K562 (cell line): ENCODE data around the gene TBC1D17. TPM values are rescaled to one million over a fixed set of nuclear protein-coding genes. Genes with fewer than 3 reads are reported as not detected.

ENCODE experiments used
- BMI1 ChIP-seq: fragments of 150-350 bp; IDR thresholded peaks from 2 replicates; pipeline ENCODE4 v1.6.1; 2014; ENCODE audit warnings: low read length
- CTBP1 ChIP-seq: fragments of 450-650 bp; IDR thresholded peaks from 2 replicates; pipeline ENCODE4 v1.6.1; 2016; ENCODE audit warnings: borderline replicate concordance
- FOXA3 ChIP-seq, 2 experiments: fragments of 450-650 bp in 1 of 2; sonication (generic) in 1 of 2; formaldehyde crosslinking; IDR thresholded peaks in 1 of 2; conservative IDR thresholded peaks in 1 of 2; 2 replicates each; pipeline versions ENCODE4 v1.4.0 to v1.8.0; 2020 to 2022; ENCODE audit warnings: mild to moderate bottlenecking in 2 of 2, missing genetic modification reagents in 1 of 2
- FOXK1 ChIP-seq: sonication (generic); formaldehyde crosslinking; IDR thresholded peaks from 2 replicates; pipeline ENCODE4 v1.8.0; 2022; ENCODE audit warnings: missing genetic modification reagents, mild to moderate bottlenecking, borderline replicate concordance
- FOXM1 ChIP-seq, 2 experiments: fragments of 450-650 bp in 1 of 2; sonication (generic) in 1 of 2; formaldehyde crosslinking in 1 of 2; IDR thresholded peaks; 2 replicates each; pipeline versions ENCODE4 v1.6.1 to v1.9.0; 2017 to 2022; ENCODE audit warnings: low read depth in 2 of 2, mild to moderate bottlenecking in 2 of 2, missing genetic modification reagents in 1 of 2, moderate library complexity in 1 of 2
- HDAC3 ChIP-seq: fragments of 450-650 bp; IDR thresholded peaks from 2 replicates; pipeline ENCODE4 v1.6.1; 2018; ENCODE audit warnings: borderline replicate concordance, mild to moderate bottlenecking, moderate library complexity; ENCODE audit not compliant: partially characterized antibody
- HSF4 ChIP-seq: fragments of 250-450 bp; sonication (Bioruptor Pico); IDR thresholded peaks from 2 replicates; pipeline ENCODE4 v2.1.2; 2022; ENCODE audit warnings: mild to moderate bottlenecking, moderate library complexity, borderline replicate concordance
- MTA3 ChIP-seq: fragments of 450-650 bp; formaldehyde crosslinking; IDR thresholded peaks from 2 replicates; pipeline ENCODE4 v1.6.1; 2017; ENCODE audit warnings: mild to moderate bottlenecking, borderline replicate concordance
- MXD1 ChIP-seq: fragments of 250-450 bp; sonication (Bioruptor Pico); IDR thresholded peaks from 2 replicates; pipeline ENCODE4 v1.8.0; 2021; ENCODE audit warnings: borderline replicate concordance, mild to moderate bottlenecking, moderate library complexity; ENCODE audit not compliant: poor library complexity, severe bottlenecking
- MXI1 ChIP-seq: IDR thresholded peaks from 2 replicates; pipeline ENCODE4 v1.6.1; 2011; ENCODE audit warnings: low read depth, mild to moderate bottlenecking, improper control_type of control experiment, low read length
- NRF1 ChIP-seq, 2 experiments: fragments of 450-650 bp; IDR thresholded peaks in 1 of 2; conservative IDR thresholded peaks in 1 of 2; 2 replicates each; pipeline ENCODE4 v1.6.1; 2014; ENCODE audit warnings: mild to moderate bottlenecking in 2 of 2
- POLR2AphosphoS5 ChIP-seq: IDR thresholded peaks from 2 replicates; pipeline ENCODE4 v1.6.1; 2011; ENCODE audit warnings: mild to moderate bottlenecking, low read depth, low read length, moderate library complexity; ENCODE audit not compliant: control insufficient read depth, insufficient read depth
- POU5F1 ChIP-seq: fragments of 150-350 bp; IDR thresholded peaks from 2 replicates; pipeline ENCODE4 v1.6.1; 2014; ENCODE audit warnings: borderline replicate concordance, low read length, low read depth, mild to moderate bottlenecking; ENCODE audit not compliant: partially characterized antibody
- SAFB2 ChIP-seq: fragments of 200-400 bp; formaldehyde crosslinking; IDR thresholded peaks from 2 replicates; pipeline ENCODE4 v1.6.1; 2018; ENCODE audit warnings: borderline replicate concordance, low read length, low read depth, moderate library complexity; ENCODE audit not compliant: severe bottlenecking
- SRF ChIP-seq, 2 experiments: fragments of 250-450, 450-650 bp in 1 of 2; sonication (Bioruptor Pico) in 1 of 2; sonication (generic) in 1 of 2; formaldehyde crosslinking; IDR thresholded peaks; 2 replicates each; pipeline versions ENCODE4 v1.5.0 to v1.5.1; 2020 to 2022; ENCODE audit warnings: mild to moderate bottlenecking in 1 of 2, missing genetic modification reagents in 1 of 2
- TCFL5 ChIP-seq: fragments of 250-450 bp; sonication (Bioruptor Pico); conservative IDR thresholded peaks from 2 replicates; pipeline ENCODE4 v1.6.1; 2021; ENCODE audit warnings: mild to moderate bottlenecking, moderate library complexity, matching md5 sums
- ZNF121 ChIP-seq: sonication (generic); formaldehyde crosslinking; conservative IDR thresholded peaks from 2 replicates; pipeline ENCODE4 v1.8.0; 2022; ENCODE audit warnings: missing genetic modification reagents
- ZNF347 ChIP-seq: fragments of 450-650 bp; formaldehyde crosslinking; IDR thresholded peaks from 2 replicates; pipeline ENCODE4 v1.4.0; 2020; ENCODE audit warnings: low read depth, mild to moderate bottlenecking, moderate library complexity
- ZNF584 ChIP-seq: fragments of 200-800 bp; sonication (Bioruptor generic); IDR thresholded peaks from 2 replicates; pipeline ENCODE4 v1.6.1; 2016; ENCODE audit warnings: low read depth, mild to moderate bottlenecking, missing genetic modification characterization, missing compliant biosample characterization
- ZZZ3 ChIP-seq: fragments of 450-650 bp; IDR thresholded peaks from 2 replicates; pipeline ENCODE4 v1.6.1; 2016; ENCODE audit warnings: antibody characterized with exemption, mild to moderate bottlenecking, moderate library complexity
- polyA plus RNA-seq, 8 experiments: library from polyadenylated mRNA; depleted of rRNA in 4 of 8; stranded (reverse) in 5 of 8; unstranded in 3 of 8; fragments of >200 nt; fragmentation: Nextera tagmentation in 2 of 8; fragmentation: Illumina TruSeq in 1 of 8; extraction: Ambion mirVana in 2 of 8; extraction: Trizol in 1 of 8; gene quantifications; 2 replicates each; pipeline versions ENCODE4 v1.2.1 to v1.2.3, GENCODE V29; 2011 to 2014; ENCODE audit warnings: inconsistent platforms in 1 of 8, missing spikeins in 1 of 8
- total RNA-seq, 7 experiments: library from RNA; depleted of rRNA in 6 of 7; stranded (reverse); fragments of >200 nt in 6 of 7; fragmentation: Illumina TruSeq in 2 of 7; extraction: Trizol in 2 of 7; gene quantifications; 2 replicates each; pipeline versions ENCODE4 v1.2.1 to v1.2.3, GENCODE V29; 2011 to 2021; ENCODE audit warnings: low replicate concordance in 1 of 7
- TF ChIP-seq, protein P1 (sequence below), 2 experiments: fragments of 200-800 bp in 1 of 2; sonication (Bioruptor generic) in 1 of 2; sonication (generic) in 1 of 2; formaldehyde crosslinking in 1 of 2; IDR thresholded peaks in 1 of 2; conservative IDR thresholded peaks in 1 of 2; 2 replicates each; pipeline versions ENCODE4 v1.5.0 to v1.6.1; 2016 to 2020; ENCODE audit warnings: missing compliant biosample characterization in 1 of 2, missing genetic modification characterization in 1 of 2, missing genetic modification reagents in 1 of 2
- TF ChIP-seq, protein P2 (sequence below): IDR thresholded peaks from 3 replicates; pipeline ENCODE4 v1.6.1; 2011; ENCODE audit warnings: borderline replicate concordance, mild to moderate bottlenecking; ENCODE audit not compliant: insufficient read length, insufficient read depth

TBC1D17 gene
- total and polyA plus RNA-seq, 9 of the 15 experiments (the other 6 are each of a cell fraction or from before 2014, with no cell fraction given): 0.42 to 16.0 (median 3.8) TPM

DNA sequence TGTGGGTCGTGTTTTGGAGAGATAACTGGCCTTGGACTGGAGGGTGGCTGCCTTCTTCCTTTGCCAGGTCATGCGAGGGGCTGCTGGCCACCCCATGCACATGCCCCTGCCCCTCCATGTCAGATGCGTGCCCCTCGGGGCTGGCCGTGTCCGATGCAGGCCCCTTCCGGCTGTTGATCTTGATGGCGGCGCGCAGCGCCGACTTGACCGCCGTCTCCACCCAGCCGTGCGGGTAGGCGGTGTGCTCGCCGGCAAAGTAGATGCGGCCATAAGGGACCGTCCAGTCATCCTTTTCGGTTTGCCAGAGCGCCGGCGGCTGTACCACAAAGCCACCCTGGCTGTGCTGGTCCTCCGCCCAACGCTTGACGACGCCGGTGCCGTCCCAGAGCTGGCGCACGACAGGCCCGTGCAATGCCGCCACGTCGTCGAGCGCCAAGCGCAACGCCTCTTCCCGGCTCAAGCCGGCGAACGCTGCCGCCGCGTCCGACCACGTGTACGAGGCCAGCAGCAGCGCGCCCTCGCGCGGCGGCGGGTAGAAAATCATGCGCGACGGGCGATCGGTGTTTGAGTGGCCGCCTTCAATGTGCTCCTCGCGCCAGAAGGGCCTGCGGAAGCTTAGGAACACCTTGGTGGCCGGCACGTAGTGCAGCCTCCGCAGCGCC is 12.3 kb downstream of the TBC1D17 start (continued):
- TF ChIP-seq POLR2AphosphoS5 (peak; percentile 41; the same call in 1 of the 2 replicates), MTA3 (peak; percentile 95), BMI1 (no peak), MXI1 (peak; percentile 77), CTBP1 (peak; percentile 98), SRF (CRISPR knock-in tag; IDR thresholded peaks at IDR 0.05) (peak in 1 of 2 experiments; percentile 67; a peak in 1 of 4 replicates), ZNF584 (CRISPR knock-in tag) (0 out of 2 replicates have a peak, but pooled peaks have one; percentile 71), FOXK1 (CRISPR knock-in tag) (peak; percentile 99), HDAC3 (no peak), FOXM1 (IDR thresholded peaks at IDR 0.05; ENCODE audit: low read depth) (no peak), FOXM1 (CRISPR knock-in tag; IDR thresholded peaks at IDR 0.05; ENCODE audit: low read depth) (peak; percentile 94; the same call in 1 of the 2 replicates), POU5F1 (no peak), ZNF347 (CRISPR knock-in tag) (no peak), ZNF121 (CRISPR knock-in tag) (peak; percentile 68), SAFB2 (no peak), MXD1 (CRISPR knock-in tag) (peak; percentile 74), HSF4 (CRISPR knock-in tag) (no peak), FOXA3 (CRISPR knock-in tag; conservative IDR thresholded peaks at IDR 0.05 in 1 of 2, IDR thresholded peaks at IDR 0.05 in 1 of 2) (peak in 1 of 2 experiments; percentile 96; a peak in 2 of 4 replicates), ZZZ3 (no peak), TCFL5 (CRISPR knock-in tag) (no peak), NRF1 (conservative IDR thresholded peaks at IDR 0.05 in 1 of 2, IDR thresholded peaks at IDR 0.05 in 1 of 2) (peak; percentile 68 to 74)
- TF ChIP-seq, protein P1, sequence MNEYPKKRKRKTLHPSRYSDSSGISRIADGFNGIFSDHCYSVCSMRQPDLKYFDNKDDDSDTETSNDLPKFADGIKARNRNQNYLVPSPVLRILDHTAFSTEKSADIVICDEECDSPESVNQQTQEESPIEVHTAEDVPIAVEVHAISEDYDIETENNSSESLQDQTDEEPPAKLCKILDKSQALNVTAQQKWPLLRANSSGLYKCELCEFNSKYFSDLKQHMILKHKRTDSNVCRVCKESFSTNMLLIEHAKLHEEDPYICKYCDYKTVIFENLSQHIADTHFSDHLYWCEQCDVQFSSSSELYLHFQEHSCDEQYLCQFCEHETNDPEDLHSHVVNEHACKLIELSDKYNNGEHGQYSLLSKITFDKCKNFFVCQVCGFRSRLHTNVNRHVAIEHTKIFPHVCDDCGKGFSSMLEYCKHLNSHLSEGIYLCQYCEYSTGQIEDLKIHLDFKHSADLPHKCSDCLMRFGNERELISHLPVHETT (CRISPR knock-in tag; conservative IDR thresholded peaks at IDR 0.05 in 1 of 2, IDR thresholded peaks at IDR 0.05 in 1 of 2): peak in 1 of 2 experiments; percentile 74; a peak in 1 of 4 replicates
- TF ChIP-seq, protein P2, sequence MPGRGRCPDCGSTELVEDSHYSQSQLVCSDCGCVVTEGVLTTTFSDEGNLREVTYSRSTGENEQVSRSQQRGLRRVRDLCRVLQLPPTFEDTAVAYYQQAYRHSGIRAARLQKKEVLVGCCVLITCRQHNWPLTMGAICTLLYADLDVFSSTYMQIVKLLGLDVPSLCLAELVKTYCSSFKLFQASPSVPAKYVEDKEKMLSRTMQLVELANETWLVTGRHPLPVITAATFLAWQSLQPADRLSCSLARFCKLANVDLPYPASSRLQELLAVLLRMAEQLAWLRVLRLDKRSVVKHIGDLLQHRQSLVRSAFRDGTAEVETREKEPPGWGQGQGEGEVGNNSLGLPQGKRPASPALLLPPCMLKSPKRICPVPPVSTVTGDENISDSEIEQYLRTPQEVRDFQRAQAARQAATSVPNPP: no peak
